GM23338 (cell line): ENCODE data around the gene DIP2C. TPM values are rescaled to one million over a fixed set of nuclear protein-coding genes. Genes with fewer than 3 reads are reported as not detected.

Source experiments
- ATAC-seq: fragments of 200-7000 bp; cut with Tn5 transposase; 3 replicates; pipeline ENCODE4 v1.9.1; 2020
- DNase-seq: peaks from one replicate; pipeline ENCODE4 v3.0.0-alpha.2; 2015; ENCODE audit warnings: low spot score
- H2AFZ ChIP-seq: fragments of 200-600 bp; sonication (generic); 2 replicates; pipeline ENCODE4 v1.8.0; 2016; ENCODE audit warnings: antibody characterized with exemption, mild to moderate bottlenecking, moderate library complexity
- H3F3A ChIP-seq: fragments of 200-600 bp; sonication (generic); replicated peaks from 2 replicates; pipeline ENCODE4 v1.8.0; 2017; ENCODE audit warnings: antibody characterized with exemption, mixed run types, low read depth
- H3K27ac ChIP-seq: fragments of 200-600 bp; sonication (generic); 2 replicates; pipeline ENCODE4 v1.6.1; 2016; ENCODE audit warnings: low read depth
- H3K27me3 ChIP-seq: fragments of 200-600 bp; sonication (generic); 2 replicates; pipeline ENCODE4 v1.8.0; 2016; ENCODE audit warnings: mild to moderate bottlenecking, mixed run types, moderate library complexity; ENCODE audit not compliant: insufficient read depth
- H3K36me3 ChIP-seq: fragments of 200-600 bp; sonication (generic); 2 replicates; pipeline ENCODE4 v1.8.0; 2016; ENCODE audit warnings: mild to moderate bottlenecking; ENCODE audit not compliant: insufficient read depth
- H3K4me1 ChIP-seq: fragments of 200-600 bp; sonication (generic); 2 replicates; pipeline ENCODE4 v1.8.0; 2016; ENCODE audit warnings: mild to moderate bottlenecking, moderate library complexity; ENCODE audit not compliant: insufficient read depth
- H3K4me2 ChIP-seq: fragments of 200-600 bp; sonication (generic); 2 replicates; pipeline ENCODE4 v1.7.1; 2017; ENCODE audit warnings: mixed run types
- H3K4me3 ChIP-seq: fragments of 200-600 bp; sonication (generic); 2 replicates; pipeline ENCODE4 v1.6.1; 2016; ENCODE audit warnings: mixed run types
- H3K79me2 ChIP-seq: fragments of 200-600 bp; sonication (generic); replicated peaks from 2 replicates; pipeline ENCODE4 v1.8.0; 2017; ENCODE audit warnings: mild to moderate bottlenecking; ENCODE audit not compliant: insufficient read depth
- H3K9me2 ChIP-seq: fragments of 200-600 bp; sonication (generic); 2 replicates; pipeline ENCODE4 v1.8.0; 2017; ENCODE audit not compliant: insufficient read depth
- H4K20me1 ChIP-seq: fragments of 200-600 bp; sonication (generic); replicated peaks from 2 replicates; pipeline ENCODE4 v1.8.0; 2017; ENCODE audit warnings: mild to moderate bottlenecking; ENCODE audit not compliant: insufficient read depth
- H3K27ac Mint-ChIP-seq: 2 replicates; pipeline ENCODE4 v1.8.0; 2020; ENCODE audit warnings: inconsistent platforms, mild to moderate bottlenecking, moderate library complexity, mixed read lengths
- H3K27me3 Mint-ChIP-seq: 3 replicates; pipeline ENCODE4 v1.8.0; 2022; ENCODE audit warnings: low read depth, mild to moderate bottlenecking, moderate library complexity, mixed read lengths, inconsistent platforms; ENCODE audit not compliant: insufficient read depth, poor library complexity
- H3K36me3 Mint-ChIP-seq: 3 replicates; pipeline ENCODE4 v1.8.0; 2021; ENCODE audit warnings: low read depth, mild to moderate bottlenecking, inconsistent platforms, moderate library complexity, mixed read lengths
- H3K4me1 Mint-ChIP-seq: 3 replicates; pipeline ENCODE4 v1.8.0; 2020; ENCODE audit warnings: mild to moderate bottlenecking, inconsistent platforms, mixed read lengths
- H3K4me3 Mint-ChIP-seq: 3 replicates; pipeline ENCODE4 v1.8.0; 2021; ENCODE audit warnings: moderate library complexity, mild to moderate bottlenecking, inconsistent platforms, mixed read lengths
- H3K9me3 Mint-ChIP-seq: 3 replicates; pipeline ENCODE4 v1.8.0; 2020; ENCODE audit warnings: moderate library complexity, mild to moderate bottlenecking, inconsistent platforms, mixed read lengths
- CREB1 ChIP-seq: fragments of 250-450 bp; sonication (Bioruptor Pico); IDR thresholded peaks from 2 replicates; pipeline ENCODE4 v1.5.0; 2020; ENCODE audit warnings: low read depth, mild to moderate bottlenecking, moderate library complexity
- ETS1 ChIP-seq: IDR thresholded peaks from 2 replicates; pipeline ENCODE4 v1.6.1; 2016; ENCODE audit warnings: antibody characterized with exemption
- EZH2 ChIP-seq: fragments of 200-600 bp; sonication (generic); IDR thresholded peaks from one replicate; pipeline ENCODE4 v1.8.0; 2017; ENCODE audit warnings: antibody characterized with exemption, mild to moderate bottlenecking, low read depth; ENCODE audit not compliant: unreplicated experiment
- EZH2phosphoT487 ChIP-seq: fragments of 200-600 bp; sonication (generic); IDR thresholded peaks from one replicate; pipeline ENCODE4 v1.8.1; 2018; ENCODE audit warnings: antibody characterized with exemption; ENCODE audit not compliant: unreplicated experiment
- JUNB ChIP-seq: IDR thresholded peaks from one replicate; pipeline ENCODE4 v1.6.1; 2016; ENCODE audit warnings: antibody characterized with exemption; ENCODE audit not compliant: unreplicated experiment
- NANOG ChIP-seq: IDR thresholded peaks from 2 replicates; pipeline ENCODE4 v1.6.1; 2016; ENCODE audit warnings: antibody characterized with exemption, borderline replicate concordance
- REST ChIP-seq: IDR thresholded peaks from one replicate; pipeline ENCODE4 v1.6.1; 2018; ENCODE audit warnings: antibody characterized with exemption; ENCODE audit not compliant: unreplicated experiment
- STAT1 ChIP-seq: IDR thresholded peaks from one replicate; pipeline ENCODE4 v1.6.1; 2016; ENCODE audit warnings: antibody characterized with exemption; ENCODE audit not compliant: unreplicated experiment
- ZNF114 ChIP-seq: fragments of 250-450 bp; sonication (Bioruptor Pico); IDR thresholded peaks from 2 replicates; pipeline ENCODE4 v1.5.0; 2020; ENCODE audit warnings: mild to moderate bottlenecking, moderate library complexity
- ZNF462 ChIP-seq: fragments of 250-450 bp; sonication (Bioruptor Pico); IDR thresholded peaks from 2 replicates; pipeline ENCODE4 v1.5.0; 2020; ENCODE audit warnings: mild to moderate bottlenecking, moderate library complexity
- polyA plus RNA-seq: library from polyadenylated mRNA; unstranded; fragments of >200 nt; fragmentation: Nextera tagmentation; extraction: Ambion mirVana; gene quantifications from 2 replicates; pipeline ENCODE4 v1.2.1, GENCODE V29; 2016
- total RNA-seq: library from RNA; depleted of rRNA; stranded (reverse); fragments of >200 nt; shearing (Covaris generic); gene quantifications from 2 replicates; pipeline ENCODE4 v1.2.3, GENCODE V29; 2014

Gene DIP2C
- total and polyA plus RNA-seq, 2 experiments from 2014 or later, result 5.1 to 7.7 TPM

GRCh38 chr10:409408-410040, 279.9 kb downstream of the DIP2C start:
- no peak overlapping the region for H2AFZ ChIP-seq
- no peaks in the 10 kb centered on the region for H3K4me1 ChIP-seq
- Mint-ChIP-seq H3K4me1 (no peaks in the 10 kb centered on the region; the same call in 2 of the 3 replicates), H3K36me3 (peaks cover 8% of the 10 kb centered on the region; the same call in 1 of the 3 replicates), H3K4me3 (no peak overlapping the region), H3K27ac (no peak overlapping the region), H3K27me3 (peaks cover 6% of the 10 kb centered on the region), H3K9me3 (no peaks in the 10 kb centered on the region; the same call in 2 of the 3 replicates)
- no peak overlapping the region for H3K4me2 ChIP-seq
- H3K27me3 ChIP-seq, result no peaks in the 10 kb centered on the region
- no peaks in the 10 kb centered on the region for H3K9me2 ChIP-seq
- DNase-seq, result no peak
- no peaks in the 10 kb centered on the region for H3F3A ChIP-seq
- no peak overlapping the region for H3K27ac ChIP-seq
- no peak for ATAC-seq
- H3K4me3 ChIP-seq, result no peak overlapping the region
- no peaks in the 10 kb centered on the region for H3K36me3 ChIP-seq
- TF ChIP-seq STAT1, result no peak
- no peak for TF ChIP-seq NANOG
- no peak for TF ChIP-seq ETS1
- TF ChIP-seq ZNF462, result no peak
- TF ChIP-seq JUNB, result no peak
- no peak for TF ChIP-seq EZH2
- no peak for TF ChIP-seq CREB1 (CRISPR knock-in tag)
- TF ChIP-seq ZNF114 (CRISPR knock-in tag), result no peak
- TF ChIP-seq REST, result no peak
- no peak for TF ChIP-seq EZH2phosphoT487
- H4K20me1 ChIP-seq, result no peaks in the 10 kb centered on the region
- no peaks in the 10 kb centered on the region for H3K79me2 ChIP-seq
